Retinal pigment epithelial cell (primary cell): Measurements from ENCODE around the gene TSPAN1.

Source experiments
- DNase-seq: peaks from one replicate; pipeline ENCODE4 v3.0.0-alpha.2; 2010; ENCODE audit warnings: low read depth
- H3K4me3 ChIP-seq: 2 replicates; pipeline ENCODE4 v1.5.1; 2011; ENCODE audit warnings: mild to moderate bottlenecking, low read length, control low read depth, moderate library complexity
- TF ChIP-seq, protein P1 (sequence below): conservative IDR thresholded peaks from 2 replicates; pipeline ENCODE4 v1.5.1; 2011; ENCODE audit warnings: low read depth, low read length, control low read depth, inconsistent platforms

The TSPAN1 gene

DNA sequence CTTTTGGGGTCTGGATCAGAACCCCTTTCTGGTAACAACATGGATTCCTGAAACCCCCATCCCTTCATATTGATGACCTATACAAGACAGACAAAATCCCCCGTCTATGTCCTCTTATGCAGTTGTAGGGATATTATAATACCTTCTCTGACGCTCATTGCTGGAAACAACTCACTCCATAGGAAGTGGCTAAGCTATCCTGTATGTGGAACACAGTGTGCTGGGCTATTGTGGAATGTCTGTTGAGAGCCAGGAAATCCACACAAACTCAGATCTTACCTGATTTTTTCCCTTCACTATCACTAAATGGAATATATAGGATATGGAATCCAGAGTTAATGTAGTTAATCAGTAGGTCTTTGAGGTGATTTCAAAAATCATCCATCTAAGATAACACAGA lies 24.8 kb upstream of the TSPAN1 start:
- TF ChIP-seq, protein P1, sequence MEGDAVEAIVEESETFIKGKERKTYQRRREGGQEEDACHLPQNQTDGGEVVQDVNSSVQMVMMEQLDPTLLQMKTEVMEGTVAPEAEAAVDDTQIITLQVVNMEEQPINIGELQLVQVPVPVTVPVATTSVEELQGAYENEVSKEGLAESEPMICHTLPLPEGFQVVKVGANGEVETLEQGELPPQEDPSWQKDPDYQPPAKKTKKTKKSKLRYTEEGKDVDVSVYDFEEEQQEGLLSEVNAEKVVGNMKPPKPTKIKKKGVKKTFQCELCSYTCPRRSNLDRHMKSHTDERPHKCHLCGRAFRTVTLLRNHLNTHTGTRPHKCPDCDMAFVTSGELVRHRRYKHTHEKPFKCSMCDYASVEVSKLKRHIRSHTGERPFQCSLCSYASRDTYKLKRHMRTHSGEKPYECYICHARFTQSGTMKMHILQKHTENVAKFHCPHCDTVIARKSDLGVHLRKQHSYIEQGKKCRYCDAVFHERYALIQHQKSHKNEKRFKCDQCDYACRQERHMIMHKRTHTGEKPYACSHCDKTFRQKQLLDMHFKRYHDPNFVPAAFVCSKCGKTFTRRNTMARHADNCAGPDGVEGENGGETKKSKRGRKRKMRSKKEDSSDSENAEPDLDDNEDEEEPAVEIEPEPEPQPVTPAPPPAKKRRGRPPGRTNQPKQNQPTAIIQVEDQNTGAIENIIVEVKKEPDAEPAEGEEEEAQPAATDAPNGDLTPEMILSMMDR, result no peak
- DNase-seq, result no peak
- H3K4me3 ChIP-seq, result no peak overlapping the region

DNA sequence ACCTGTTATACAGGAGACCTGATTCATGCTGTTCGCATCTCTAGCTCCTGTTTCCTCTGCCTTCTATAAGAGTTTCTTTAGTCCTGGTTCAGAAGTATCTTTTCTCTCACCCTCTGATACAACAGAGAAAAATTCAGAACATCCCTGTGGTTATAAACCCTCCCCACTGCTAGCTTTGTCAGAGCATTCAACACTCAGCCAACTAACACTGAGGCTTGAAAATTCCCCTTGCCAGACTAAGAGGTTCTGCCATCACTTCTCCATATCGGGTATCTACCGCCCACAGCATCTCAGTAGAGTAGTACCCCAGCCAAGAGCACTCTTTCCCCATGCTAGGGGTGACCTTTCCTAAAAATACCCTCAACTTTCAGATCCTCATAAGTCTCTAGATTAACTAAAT lies 22.9 kb upstream of the TSPAN1 start:
- TF ChIP-seq, protein P1, result no peak

DNA sequence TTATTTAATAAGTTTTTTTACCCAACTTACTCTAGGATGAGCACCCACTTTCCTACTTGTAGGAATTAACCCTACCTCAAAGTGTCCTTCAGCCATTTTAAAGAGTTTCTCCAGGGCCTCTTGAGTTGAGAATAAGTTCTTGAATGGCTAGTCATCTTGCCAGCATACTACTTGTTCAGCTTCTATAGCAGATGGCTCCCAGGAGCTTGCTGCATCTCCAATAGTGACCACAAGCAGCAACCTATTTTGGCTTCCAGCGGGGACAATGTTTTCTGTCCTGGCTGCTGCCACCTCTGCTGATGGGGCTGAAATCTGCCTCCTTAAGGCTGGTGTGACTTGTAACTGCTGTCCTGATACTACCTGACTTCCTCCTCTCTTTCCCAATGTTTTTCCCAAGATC lies 21.7 kb upstream of the TSPAN1 start:
- DNase-seq, result no peak
- TF ChIP-seq, protein P1, result no peak
- no peak overlapping the region for H3K4me3 ChIP-seq

More for the DNA sequence above, 22.9 kb upstream of the TSPAN1 start:
- DNase-seq, result no peak
- H3K4me3 ChIP-seq, result no peak overlapping the region

DNA sequence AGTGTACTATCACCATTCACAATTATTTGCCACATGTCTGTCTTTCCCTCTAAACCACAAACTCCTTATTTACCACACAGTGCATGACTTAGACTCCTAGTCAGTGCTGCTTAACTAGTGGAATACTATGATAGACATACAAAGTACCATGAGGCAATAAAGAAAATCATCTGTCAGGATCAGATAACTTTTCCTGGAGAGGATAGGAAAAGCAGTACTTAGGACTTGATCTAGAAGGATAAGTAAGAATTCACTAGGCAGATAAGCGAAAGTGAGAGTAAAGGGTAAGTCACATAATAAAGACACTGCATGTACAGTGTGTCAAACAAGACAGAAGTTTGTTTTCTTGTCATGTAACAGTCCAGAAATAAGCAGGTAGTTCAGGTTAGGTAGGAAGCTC lies 21.2 kb upstream of the TSPAN1 start:
- DNase-seq, result no peak
- H3K4me3 ChIP-seq, result no peak overlapping the region
- TF ChIP-seq, protein P1, result no peak

DNA sequence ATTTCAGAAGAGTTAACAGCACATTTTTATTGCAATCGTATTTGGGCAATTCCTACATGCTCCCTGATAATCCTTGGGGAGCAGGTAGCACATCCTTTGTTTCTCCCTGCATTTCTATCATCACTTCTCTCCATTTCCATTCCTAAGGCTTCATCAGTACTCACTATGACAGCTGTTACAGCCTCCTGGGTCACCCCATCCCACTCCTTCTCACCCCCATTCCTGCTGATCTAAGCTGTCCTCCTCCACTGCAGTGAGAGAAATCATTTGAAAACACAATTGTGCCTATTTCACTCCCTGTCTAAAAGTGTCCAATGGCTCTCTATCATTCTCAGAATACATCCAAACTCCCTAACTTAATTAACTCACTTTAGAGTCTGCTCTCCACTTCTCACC lies 17.0 kb upstream of the TSPAN1 start:
- DNase-seq, result no peak
- TF ChIP-seq, protein P1, result no peak
- H3K4me3 ChIP-seq, result no peak overlapping the region

DNA sequence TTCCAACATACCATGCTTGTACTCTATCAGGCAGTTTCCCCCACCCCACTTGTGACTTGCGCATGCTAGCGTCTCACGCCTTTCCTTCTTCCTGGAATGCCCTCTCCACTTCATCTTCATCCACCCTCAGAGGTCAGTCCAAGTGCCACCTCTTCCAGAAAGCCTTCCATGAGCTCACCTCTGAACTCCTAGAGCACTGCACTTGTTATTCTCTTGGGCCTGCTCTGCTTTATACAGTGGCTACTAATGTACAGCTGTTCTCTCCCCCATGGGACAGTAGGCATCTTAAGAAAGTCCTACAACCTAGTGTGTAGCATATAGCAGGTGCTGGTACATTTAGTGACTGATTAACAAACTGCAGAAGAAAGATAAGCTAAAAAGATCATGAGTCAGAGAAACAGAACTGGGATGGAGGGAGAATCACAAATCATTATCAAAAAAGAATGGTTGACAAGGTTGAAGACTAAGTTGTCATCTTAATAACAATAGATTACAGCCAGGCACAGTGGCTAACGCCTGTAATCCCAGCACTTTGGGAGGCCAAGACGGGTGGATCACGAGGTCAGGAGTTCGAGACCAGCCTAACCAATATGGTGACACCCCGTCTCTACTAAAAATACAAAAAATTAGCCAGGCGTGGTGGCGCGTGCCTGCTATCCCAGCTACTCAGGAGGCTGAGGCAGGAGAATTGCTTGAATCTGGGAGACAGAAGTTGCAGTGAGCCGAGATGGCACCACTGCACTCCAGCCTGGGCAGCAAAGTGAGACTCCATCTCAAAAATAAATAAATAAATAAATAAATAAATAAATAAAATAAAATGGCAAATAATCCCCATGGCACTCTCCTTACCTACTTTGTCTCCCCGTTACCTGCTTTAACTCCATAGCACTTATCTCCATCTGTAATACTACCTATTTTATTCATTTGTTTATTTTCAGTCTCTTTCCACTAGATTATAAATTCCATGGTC lies 16.3 kb upstream of the TSPAN1 start:
- no peak overlapping the region for H3K4me3 ChIP-seq
- no peak for DNase-seq
- TF ChIP-seq, protein P1, result no peak

DNA sequence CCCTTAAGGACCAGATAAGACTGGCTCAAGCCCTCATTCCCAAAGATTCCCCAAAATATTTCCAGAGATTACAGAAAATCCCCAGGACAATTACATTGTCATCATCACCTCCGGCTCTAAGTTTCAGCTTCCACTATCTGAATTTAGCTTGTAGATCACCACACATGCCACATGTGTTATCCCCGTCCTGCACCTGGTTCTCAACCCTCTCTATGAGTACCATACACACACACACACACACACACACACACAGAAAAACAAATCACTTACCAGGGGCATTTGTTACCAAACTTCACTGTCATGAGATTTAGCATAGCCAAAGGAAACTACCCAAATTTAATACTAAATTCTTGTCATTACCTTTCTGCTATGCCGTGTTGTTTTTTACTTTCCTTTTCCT lies 15.4 kb upstream of the TSPAN1 start:
- TF ChIP-seq, protein P1, result no peak
- no peak overlapping the region for H3K4me3 ChIP-seq
- no peak for DNase-seq
